Measurements from ENCODE around the gene RPGRIP1. TPM values are rescaled to one million over a fixed set of nuclear protein-coding genes. Genes with fewer than 3 reads are reported as not detected.

RPGRIP1 gene
- 0.30 TPM for total RNA-seq
- long read RNA-seq: 0 reads

DNA sequence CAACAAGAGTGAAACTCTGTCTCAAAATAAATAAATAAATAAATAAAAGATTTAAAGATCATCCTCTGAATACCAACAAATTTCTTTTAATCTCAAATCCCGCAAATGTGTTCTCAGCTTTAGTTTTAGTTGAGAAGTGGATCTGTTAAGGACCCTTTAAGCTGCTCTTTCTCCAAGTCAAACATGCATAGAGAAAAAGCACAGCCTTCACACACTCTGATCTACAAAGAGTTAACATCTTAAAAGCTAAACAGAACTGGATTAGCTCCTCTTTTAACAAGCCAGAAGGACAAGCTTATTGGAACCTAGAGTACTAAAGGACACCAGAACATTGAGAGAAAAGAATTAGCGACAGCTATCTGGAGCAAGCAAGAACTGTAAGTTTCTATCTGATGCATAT lies at the start of gene RPGRIP1:
RPGRIP1 (plus strand) TSS at position 301 of the 400 bp plus-strand sequence. CDS start 7,894 bp downstream, outside the sequence.
- Histone ChIP-seq H3K27me3 (ENCODE audit: low read depth) (no peaks in the 10 kb centered on the region), H3K4me1 (no peaks in the 10 kb centered on the region), H3K27ac (replicated peaks) (no peak within 1 kb of the TSS), H3K9me3 (replicated peaks) (no peaks in the 10 kb centered on the region), H3K4me3 (no peak within 1 kb of the TSS), H3K36me3 (no peaks in the 10 kb centered on the region)
- DNase-seq: no peak
- TF ChIP-seq CTCF (IDR thresholded peaks at IDR 0.05; ENCODE audit: borderline replicate concordance): no peak
- intact Hi-C loops (cut with micrococcal nuclease): no loop called here

DNA sequence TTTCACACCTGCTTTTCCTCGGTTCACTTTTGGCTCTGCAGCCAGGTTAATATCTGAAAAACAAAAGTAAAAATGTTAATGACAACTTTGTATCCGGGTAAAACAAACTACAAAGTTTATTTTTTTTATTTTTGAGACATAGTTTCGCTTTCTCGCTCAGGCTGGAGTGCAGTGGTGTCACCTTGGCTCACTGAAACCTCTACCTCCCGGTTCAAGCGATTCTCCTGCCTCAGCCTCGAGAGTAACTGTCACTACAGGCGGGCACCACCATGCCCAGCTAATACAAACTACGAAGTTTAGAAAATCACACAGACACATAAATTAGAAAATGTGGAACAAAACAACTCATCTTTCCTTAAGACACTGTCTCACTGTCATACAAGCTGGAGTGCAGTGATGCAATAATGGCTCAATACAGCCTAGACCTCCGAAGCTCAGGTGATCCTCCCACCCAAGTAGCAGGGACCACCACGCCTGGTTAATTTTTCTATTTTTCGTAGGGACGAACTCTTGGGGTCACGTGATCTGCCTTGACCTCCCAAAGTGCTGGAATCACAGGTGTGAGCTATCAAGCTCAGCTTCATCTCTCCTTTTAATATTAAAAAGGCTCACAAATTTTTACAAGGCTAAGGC lies 48.7 kb upstream of the RPGRIP1 start:
- Histone ChIP-seq H3K36me3 (peaks cover 72% of the 10 kb centered on the region), H3K4me1 (peaks cover 74% of the 10 kb centered on the region), H3K27ac (replicated peaks) (no peak overlapping the region), H3K9me3 (replicated peaks) (no peaks in the 10 kb centered on the region), H3K4me3 (no peak overlapping the region), H3K27me3 (ENCODE audit: low read depth) (no peaks in the 10 kb centered on the region)
- intact Hi-C loops (cut with micrococcal nuclease): no loop called here
- TF ChIP-seq CTCF (IDR thresholded peaks at IDR 0.05; ENCODE audit: borderline replicate concordance): no peak
- DNase-seq: no peak

DNA sequence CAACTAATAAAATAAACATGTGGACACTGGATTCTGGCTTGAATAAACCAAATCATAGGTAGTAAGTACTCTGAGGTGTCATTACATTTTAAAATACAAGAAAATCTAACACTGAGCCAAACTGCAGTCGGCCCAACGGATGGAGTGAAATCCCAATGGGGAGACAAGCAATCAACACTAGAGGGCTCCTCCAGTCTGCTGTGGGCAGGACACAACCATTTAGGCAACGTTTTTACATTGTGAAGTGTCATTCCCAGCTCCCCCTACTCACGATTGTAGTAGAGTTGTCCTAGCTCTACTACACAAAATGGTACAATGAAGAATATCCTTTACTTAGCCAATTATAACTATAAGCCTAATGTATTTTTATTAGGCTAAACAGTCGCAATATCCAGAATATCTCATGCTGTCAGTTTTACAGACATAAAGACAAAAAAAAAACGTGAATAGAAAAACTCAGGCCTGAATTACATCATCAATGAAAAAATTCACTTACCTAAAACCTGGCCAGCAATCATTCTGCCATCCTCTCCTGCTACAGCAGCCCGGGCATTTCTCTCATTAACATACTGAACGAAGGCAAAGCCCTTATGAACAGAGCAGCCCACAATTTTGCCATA lies 46.3 kb upstream of the RPGRIP1 start:
- Histone ChIP-seq H3K27ac (replicated peaks) (no peak overlapping the region), H3K27me3 (ENCODE audit: low read depth) (no peaks in the 10 kb centered on the region), H3K4me3 (no peak overlapping the region), H3K4me1 (peaks cover 77% of the 10 kb centered on the region), H3K9me3 (replicated peaks) (no peaks in the 10 kb centered on the region), H3K36me3 (peaks cover 66% of the 10 kb centered on the region)
- no peak for DNase-seq
- intact Hi-C loops (cut with micrococcal nuclease): no loop called here
- peak; percentile 52 for TF ChIP-seq CTCF (IDR thresholded peaks at IDR 0.05; ENCODE audit: borderline replicate concordance)

DNA sequence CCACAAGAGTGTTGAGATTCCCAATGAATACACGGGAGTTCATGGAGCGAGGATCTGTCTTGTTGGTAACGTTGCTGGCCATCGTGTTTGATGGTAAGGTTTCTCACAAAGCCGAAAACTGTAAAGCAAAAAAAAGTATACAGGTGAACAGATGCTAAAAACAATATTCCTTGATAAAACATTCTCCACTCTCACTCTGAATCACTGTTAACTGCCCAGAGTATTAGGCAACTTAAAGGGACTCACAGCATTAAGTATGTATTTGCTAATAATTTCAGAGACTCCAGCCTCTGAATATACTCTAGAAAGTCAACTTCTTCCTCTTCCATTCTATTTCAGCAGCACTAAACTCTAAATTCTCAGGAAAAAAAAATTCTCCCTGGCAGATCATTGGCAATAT lies 45.8 kb upstream of the RPGRIP1 start:
- H3K36me3 ChIP-seq: peaks cover 66% of the 10 kb centered on the region
- TF ChIP-seq CTCF (IDR thresholded peaks at IDR 0.05; ENCODE audit: borderline replicate concordance): no peak
- no peak overlapping the region for H3K4me3 ChIP-seq
- no peaks in the 10 kb centered on the region for H3K9me3 ChIP-seq (replicated peaks)
- no peak overlapping the region for H3K27ac ChIP-seq (replicated peaks)
- no peaks in the 10 kb centered on the region for H3K27me3 ChIP-seq (ENCODE audit: low read depth)
- intact Hi-C loops (cut with micrococcal nuclease): no loop called here
- H3K4me1 ChIP-seq: peaks cover 83% of the 10 kb centered on the region
- no peak for DNase-seq

DNA sequence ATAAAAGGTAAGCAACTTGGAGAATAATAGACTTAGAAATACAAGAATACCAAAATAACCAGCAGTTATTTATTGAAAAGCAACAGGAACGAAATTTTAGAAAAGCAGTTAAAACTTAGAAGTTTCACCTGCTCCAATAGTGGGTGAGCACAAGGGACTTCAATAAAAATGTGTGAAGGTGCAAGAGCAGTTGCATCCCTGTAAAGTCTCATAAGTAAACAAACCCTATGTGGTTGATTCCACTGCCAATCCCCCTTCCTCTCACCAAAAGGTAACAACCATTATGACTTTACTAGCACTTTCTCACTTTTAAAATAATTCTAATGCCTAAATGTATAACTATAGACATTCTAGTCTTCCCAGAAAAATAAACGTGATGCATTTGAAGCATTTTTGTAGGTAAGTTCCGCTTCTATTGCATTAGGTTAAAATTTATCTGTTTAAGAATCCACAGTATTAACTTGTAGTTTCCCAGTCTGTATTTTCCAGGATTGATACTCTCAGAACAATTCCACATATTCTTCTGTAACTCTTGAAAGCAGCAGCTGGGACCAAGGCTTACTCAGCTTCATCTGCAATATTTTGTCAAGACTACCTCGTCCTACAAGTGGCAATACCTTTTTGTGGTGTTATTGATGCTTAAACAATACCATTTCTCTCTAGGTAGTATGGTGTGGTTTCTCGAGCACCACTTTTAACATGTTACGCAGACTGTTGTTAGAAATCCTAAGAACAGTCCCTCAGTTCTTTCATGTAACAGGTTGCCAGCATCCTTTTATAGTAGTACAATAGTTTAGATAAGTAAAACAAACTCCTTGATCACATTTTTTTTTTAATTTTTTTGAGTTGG lies 42.7 kb upstream of the RPGRIP1 start:
- Histone ChIP-seq H3K4me3 (no peak overlapping the region), H3K4me1 (peaks cover 96% of the 10 kb centered on the region), H3K36me3 (peaks cover 44% of the 10 kb centered on the region), H3K27ac (replicated peaks) (no peak overlapping the region), H3K9me3 (replicated peaks) (no peaks in the 10 kb centered on the region), H3K27me3 (ENCODE audit: low read depth) (no peaks in the 10 kb centered on the region)
- no peak for DNase-seq
- TF ChIP-seq CTCF (IDR thresholded peaks at IDR 0.05; ENCODE audit: borderline replicate concordance): no peak
- intact Hi-C loops (cut with micrococcal nuclease): no loop called here
